ENCODE data around the gene CDC42BPA.

DNA sequence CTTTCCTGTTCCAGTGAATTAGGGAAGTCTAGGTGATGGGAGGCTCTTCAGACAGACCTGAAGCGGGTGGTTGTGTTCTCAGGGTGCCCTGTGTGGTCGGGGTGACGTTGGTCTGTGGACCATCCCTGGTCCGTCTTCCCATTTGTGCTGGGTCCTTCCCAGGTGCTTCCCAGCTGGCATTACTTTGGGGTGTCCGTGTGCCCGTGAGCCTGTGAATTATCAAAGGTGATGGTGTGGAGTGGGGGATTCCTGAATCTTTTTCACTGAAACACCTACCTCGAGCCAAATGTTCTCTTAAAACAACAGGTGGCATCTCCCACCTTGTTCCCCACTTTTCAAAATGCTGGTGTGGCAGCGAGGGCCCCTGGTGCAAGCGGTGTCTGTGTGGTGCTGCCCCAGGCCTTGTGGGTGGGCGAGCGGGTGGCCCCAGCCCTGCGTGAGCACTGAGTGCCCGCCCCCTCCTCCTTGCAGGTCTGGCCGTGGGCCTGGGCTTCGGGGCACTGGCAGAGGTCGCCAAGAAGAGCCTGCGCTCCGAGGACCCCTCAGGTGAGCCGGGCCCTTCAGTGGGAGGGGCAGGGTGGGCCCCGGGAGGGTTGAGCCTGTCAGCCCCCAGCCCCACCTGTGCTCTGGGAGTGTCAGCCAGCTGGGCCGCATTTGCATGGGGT lies 341.2 kb downstream of the CDC42BPA start:
- TF ChIP-seq POLR2A (IDR thresholded peaks at IDR 0.05; ENCODE audit: low read depth, low read length): no peak
- TF ChIP-seq, protein P1, sequence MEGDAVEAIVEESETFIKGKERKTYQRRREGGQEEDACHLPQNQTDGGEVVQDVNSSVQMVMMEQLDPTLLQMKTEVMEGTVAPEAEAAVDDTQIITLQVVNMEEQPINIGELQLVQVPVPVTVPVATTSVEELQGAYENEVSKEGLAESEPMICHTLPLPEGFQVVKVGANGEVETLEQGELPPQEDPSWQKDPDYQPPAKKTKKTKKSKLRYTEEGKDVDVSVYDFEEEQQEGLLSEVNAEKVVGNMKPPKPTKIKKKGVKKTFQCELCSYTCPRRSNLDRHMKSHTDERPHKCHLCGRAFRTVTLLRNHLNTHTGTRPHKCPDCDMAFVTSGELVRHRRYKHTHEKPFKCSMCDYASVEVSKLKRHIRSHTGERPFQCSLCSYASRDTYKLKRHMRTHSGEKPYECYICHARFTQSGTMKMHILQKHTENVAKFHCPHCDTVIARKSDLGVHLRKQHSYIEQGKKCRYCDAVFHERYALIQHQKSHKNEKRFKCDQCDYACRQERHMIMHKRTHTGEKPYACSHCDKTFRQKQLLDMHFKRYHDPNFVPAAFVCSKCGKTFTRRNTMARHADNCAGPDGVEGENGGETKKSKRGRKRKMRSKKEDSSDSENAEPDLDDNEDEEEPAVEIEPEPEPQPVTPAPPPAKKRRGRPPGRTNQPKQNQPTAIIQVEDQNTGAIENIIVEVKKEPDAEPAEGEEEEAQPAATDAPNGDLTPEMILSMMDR (IDR thresholded peaks at IDR 0.05; ENCODE audit: extremely low read depth in 1 of 2, insufficient read depth in 1 of 2, low read depth in 1 of 2, low read length in 2 of 2): no peak

Measured in endothelial cell of umbilical vein (primary cell).